ENCODE results near the gene SUGT1.
"Not testable (repeated sequence)": the region's sequence is repeated elsewhere in the genome, so short reads cannot be mapped to it uniquely, and the experiment has no call there.

The SUGT1 gene

GRCh38 chr13:52669677-52670076, 17.0 kb downstream of the SUGT1 start:
- DNase-seq (ENCODE audit: low read depth), result no peak
- no peak overlapping the region for H3K4me3 ChIP-seq (ENCODE audit: low read depth, low read length)
- no peak for TF ChIP-seq POLR2A (IDR thresholded peaks at IDR 0.05; ENCODE audit: extremely low read depth, insufficient read length)
- no peak for TF ChIP-seq MYC (IDR thresholded peaks at IDR 0.05; ENCODE audit: low read depth, low read length)
- no peak for TF ChIP-seq CTCF (IDR thresholded peaks at IDR 0.05; ENCODE audit: low read depth, low read length)
- no peak for TF ChIP-seq MAX (IDR thresholded peaks at IDR 0.05; ENCODE audit: low read depth, low read length)

GRCh38 chr13:52670726-52671125, 18.1 kb downstream of the SUGT1 start:
- DNase-seq (ENCODE audit: low read depth), result no peak
- H3K4me3 ChIP-seq (ENCODE audit: low read depth, low read length), result no peak overlapping the region
- TF ChIP-seq POLR2A (IDR thresholded peaks at IDR 0.05; ENCODE audit: extremely low read depth, insufficient read length) (no peak), CTCF (IDR thresholded peaks at IDR 0.05; ENCODE audit: low read depth, low read length) (no peak), MYC (IDR thresholded peaks at IDR 0.05; ENCODE audit: low read depth, low read length) (no peak), MAX (IDR thresholded peaks at IDR 0.05; ENCODE audit: low read depth, low read length) (no peak)

- H3K4me3 ChIP-seq (ENCODE audit: low read depth, low read length), result no peak overlapping the region
- no peak for DNase-seq (ENCODE audit: low read depth)
- no peak for TF ChIP-seq MAX (IDR thresholded peaks at IDR 0.05; ENCODE audit: low read depth, low read length)
- no peak for TF ChIP-seq CTCF (IDR thresholded peaks at IDR 0.05; ENCODE audit: low read depth, low read length)
- no peak for TF ChIP-seq POLR2A (IDR thresholded peaks at IDR 0.05; ENCODE audit: extremely low read depth, insufficient read length)
- no peak for TF ChIP-seq MYC (IDR thresholded peaks at IDR 0.05; ENCODE audit: low read depth, low read length)
Measured at GRCh38 chr13:52673465-52673864, 20.8 kb downstream of the SUGT1 start.

GRCh38 chr13:52677823-52678222, 25.2 kb downstream of the SUGT1 start:
- TF ChIP-seq POLR2A (IDR thresholded peaks at IDR 0.05; ENCODE audit: extremely low read depth, insufficient read length) (no peak), MAX (IDR thresholded peaks at IDR 0.05; ENCODE audit: low read depth, low read length) (no peak), MYC (IDR thresholded peaks at IDR 0.05; ENCODE audit: low read depth, low read length) (no peak)
- DNase-seq (ENCODE audit: low read depth), result no peak
- no peak overlapping the region for H3K4me3 ChIP-seq (ENCODE audit: low read depth, low read length)

GRCh38 chr13:52685806-52686205, 33.2 kb downstream of the SUGT1 start:
- H3K4me3 ChIP-seq (ENCODE audit: low read depth, low read length); DNase-seq (ENCODE audit: low read depth): not testable (repeated sequence)

- no peak for DNase-seq (ENCODE audit: low read depth)
- TF ChIP-seq MAX (IDR thresholded peaks at IDR 0.05; ENCODE audit: low read depth, low read length) (no peak), MYC (IDR thresholded peaks at IDR 0.05; ENCODE audit: low read depth, low read length) (no peak), POLR2A (IDR thresholded peaks at IDR 0.05; ENCODE audit: extremely low read depth, insufficient read length) (no peak), CTCF (IDR thresholded peaks at IDR 0.05; ENCODE audit: low read depth, low read length) (no peak)
- H3K4me3 ChIP-seq (ENCODE audit: low read depth, low read length), result no peak overlapping the region
Measured at GRCh38 chr13:52686376-52686775, 33.7 kb downstream of the SUGT1 start.

GRCh38 chr13:52695856-52696255, 43.2 kb downstream of the SUGT1 start:
- H3K4me3 ChIP-seq (ENCODE audit: low read depth, low read length), result no peak overlapping the region
- TF ChIP-seq POLR2A (IDR thresholded peaks at IDR 0.05; ENCODE audit: extremely low read depth, insufficient read length) (no peak), CTCF (IDR thresholded peaks at IDR 0.05; ENCODE audit: low read depth, low read length) (no peak), MYC (IDR thresholded peaks at IDR 0.05; ENCODE audit: low read depth, low read length) (no peak), MAX (IDR thresholded peaks at IDR 0.05; ENCODE audit: low read depth, low read length) (no peak)
- DNase-seq (ENCODE audit: low read depth), result peak; percentile 56

Data from NB4 (cell line).